SK-N-SH treated with all-trans-retinoic acid at 6 μM for 48 hours (cell line): ENCODE data around the gene VPS9D1.

ENCODE experiments used
- ATAC-seq: fragments of 200-7000 bp; cut with Tn5 transposase; 3 replicates; pipeline ENCODE4 v1.9.1; 2020; ENCODE audit warnings: mild to moderate bottlenecking, moderate library complexity
- ARNTL ChIP-seq: fragments of 450-650 bp; formaldehyde crosslinking; IDR thresholded peaks from 2 replicates; pipeline ENCODE4 v1.5.0; 2020; ENCODE audit warnings: low read depth, mild to moderate bottlenecking, moderate library complexity, borderline replicate concordance
- BACH2 ChIP-seq: fragments of 250-450 bp; sonication (Bioruptor Pico); IDR thresholded peaks from 2 replicates; pipeline ENCODE4 v1.9.0; 2021; ENCODE audit warnings: mild to moderate bottlenecking, borderline replicate concordance
- CREB5 ChIP-seq: fragments of 250-450 bp; sonication (Bioruptor Pico); IDR thresholded peaks from 2 replicates; pipeline ENCODE4 v1.5.1; 2020; ENCODE audit warnings: low read depth, mild to moderate bottlenecking, moderate library complexity
- CSDC2 ChIP-seq: fragments of 250-450 bp; sonication (Bioruptor Pico); IDR thresholded peaks from 2 replicates; pipeline ENCODE4 v1.5.0; 2020; ENCODE audit warnings: mild to moderate bottlenecking, moderate library complexity
- ESRRG ChIP-seq: fragments of 250-450 bp; sonication (Bioruptor Pico); IDR thresholded peaks from 2 replicates; pipeline ENCODE4 v1.6.1; 2021; ENCODE audit warnings: mild to moderate bottlenecking
- GLIS3 ChIP-seq: fragments of 250-450 bp; sonication (Bioruptor Pico); IDR thresholded peaks from 2 replicates; pipeline ENCODE4 v1.5.0; 2020; ENCODE audit warnings: mild to moderate bottlenecking, moderate library complexity
- ISL1 ChIP-seq: fragments of 250-450 bp; sonication (Bioruptor Pico); IDR thresholded peaks from 2 replicates; pipeline ENCODE4 v2.1.2; 2022; ENCODE audit warnings: mild to moderate bottlenecking, moderate library complexity
- OSR1 ChIP-seq: fragments of 250-450 bp; sonication (Bioruptor Pico); IDR thresholded peaks from 2 replicates; pipeline ENCODE4 v1.8.0; 2022; ENCODE audit warnings: moderate library complexity, mild to moderate bottlenecking, inconsistent platforms
- POU6F1 ChIP-seq: fragments of 250-450 bp; sonication (Bioruptor Pico); IDR thresholded peaks from 2 replicates; pipeline ENCODE4 v1.8.0; 2021; ENCODE audit warnings: low read depth, mild to moderate bottlenecking, moderate library complexity, borderline replicate concordance
- PPARA ChIP-seq: fragments of 250-450 bp; sonication (Bioruptor Pico); IDR thresholded peaks from 2 replicates; pipeline ENCODE4 v1.5.0; 2020; ENCODE audit warnings: mild to moderate bottlenecking, borderline replicate concordance
- RARB ChIP-seq: fragments of 250-450 bp; sonication (Bioruptor Pico); IDR thresholded peaks from 2 replicates; pipeline ENCODE4 v1.8.0; 2021; ENCODE audit warnings: mild to moderate bottlenecking, moderate library complexity
- TCF4 ChIP-seq: fragments of 250-450 bp; sonication (Bioruptor Pico); IDR thresholded peaks from 2 replicates; pipeline ENCODE4 v1.8.0; 2021; ENCODE audit warnings: mild to moderate bottlenecking, moderate library complexity, borderline replicate concordance
- TOX ChIP-seq: fragments of 250-450 bp; sonication (Bioruptor Pico); IDR thresholded peaks from 2 replicates; pipeline ENCODE4 v1.8.0; 2021; ENCODE audit warnings: mild to moderate bottlenecking, moderate library complexity, borderline replicate concordance
- ZC3H10 ChIP-seq: fragments of 250-450 bp; sonication (Bioruptor Pico); IDR thresholded peaks from 2 replicates; pipeline ENCODE4 v1.5.1; 2021; ENCODE audit warnings: mild to moderate bottlenecking, moderate library complexity
- ZFP3 ChIP-seq: fragments of 250-450 bp; sonication (Bioruptor Pico); IDR thresholded peaks from 2 replicates; pipeline ENCODE4 v1.5.0; 2020; ENCODE audit warnings: mild to moderate bottlenecking, moderate library complexity
- ZFP30 ChIP-seq: fragments of 450-650 bp; formaldehyde crosslinking; IDR thresholded peaks from 2 replicates; pipeline ENCODE4 v1.5.0; 2022; ENCODE audit warnings: mild to moderate bottlenecking, moderate library complexity
- ZNF565 ChIP-seq: fragments of 450-650 bp; formaldehyde crosslinking; conservative IDR thresholded peaks from 2 replicates; pipeline ENCODE4 v1.5.0; 2020; ENCODE audit warnings: low read depth, mild to moderate bottlenecking, moderate library complexity
- ZNF70 ChIP-seq: fragments of 450-650 bp; formaldehyde crosslinking; IDR thresholded peaks from 2 replicates; pipeline ENCODE4 v1.5.0; 2020; ENCODE audit warnings: mild to moderate bottlenecking, moderate library complexity
- ZNF8 ChIP-seq: fragments of 450-650 bp; formaldehyde crosslinking; IDR thresholded peaks from 2 replicates; pipeline ENCODE4 v1.5.0; 2020; ENCODE audit warnings: mild to moderate bottlenecking, moderate library complexity
- TF ChIP-seq, protein P1 (sequence below): fragments of 250-450 bp; sonication (Bioruptor Pico); IDR thresholded peaks from 2 replicates; pipeline ENCODE4 v1.5.0; 2020; ENCODE audit warnings: mild to moderate bottlenecking, moderate library complexity
- TF ChIP-seq, protein P2 (sequence below): fragments of 250-450 bp; sonication (Bioruptor Pico); IDR thresholded peaks from 2 replicates; pipeline ENCODE4 v1.5.1; 2021; ENCODE audit warnings: mild to moderate bottlenecking, moderate library complexity
- TF ChIP-seq, protein P3 (sequence below): fragments of 250-450 bp; sonication (Bioruptor Pico); IDR thresholded peaks from 2 replicates; pipeline ENCODE4 v1.8.0; 2020; ENCODE audit warnings: mild to moderate bottlenecking, moderate library complexity, borderline replicate concordance

Gene VPS9D1

GRCh38 chr16:89697616-89698331 lies 22.9 kb downstream of the VPS9D1 start:
- no peak for ATAC-seq
- TF ChIP-seq CSDC2 = no peak
- no peak for TF ChIP-seq ZNF8 (CRISPR knock-in tag)
- TF ChIP-seq, protein P1, sequence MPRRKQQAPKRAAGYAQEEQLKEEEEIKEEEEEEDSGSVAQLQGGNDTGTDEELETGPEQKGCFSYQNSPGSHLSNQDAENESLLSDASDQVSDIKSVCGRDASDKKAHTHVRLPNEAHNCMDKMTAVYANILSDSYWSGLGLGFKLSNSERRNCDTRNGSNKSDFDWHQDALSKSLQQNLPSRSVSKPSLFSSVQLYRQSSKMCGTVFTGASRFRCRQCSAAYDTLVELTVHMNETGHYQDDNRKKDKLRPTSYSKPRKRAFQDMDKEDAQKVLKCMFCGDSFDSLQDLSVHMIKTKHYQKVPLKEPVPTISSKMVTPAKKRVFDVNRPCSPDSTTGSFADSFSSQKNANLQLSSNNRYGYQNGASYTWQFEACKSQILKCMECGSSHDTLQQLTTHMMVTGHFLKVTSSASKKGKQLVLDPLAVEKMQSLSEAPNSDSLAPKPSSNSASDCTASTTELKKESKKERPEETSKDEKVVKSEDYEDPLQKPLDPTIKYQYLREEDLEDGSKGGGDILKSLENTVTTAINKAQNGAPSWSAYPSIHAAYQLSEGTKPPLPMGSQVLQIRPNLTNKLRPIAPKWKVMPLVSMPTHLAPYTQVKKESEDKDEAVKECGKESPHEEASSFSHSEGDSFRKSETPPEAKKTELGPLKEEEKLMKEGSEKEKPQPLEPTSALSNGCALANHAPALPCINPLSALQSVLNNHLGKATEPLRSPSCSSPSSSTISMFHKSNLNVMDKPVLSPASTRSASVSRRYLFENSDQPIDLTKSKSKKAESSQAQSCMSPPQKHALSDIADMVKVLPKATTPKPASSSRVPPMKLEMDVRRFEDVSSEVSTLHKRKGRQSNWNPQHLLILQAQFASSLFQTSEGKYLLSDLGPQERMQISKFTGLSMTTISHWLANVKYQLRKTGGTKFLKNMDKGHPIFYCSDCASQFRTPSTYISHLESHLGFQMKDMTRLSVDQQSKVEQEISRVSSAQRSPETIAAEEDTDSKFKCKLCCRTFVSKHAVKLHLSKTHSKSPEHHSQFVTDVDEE (CRISPR knock-in tag) = no peak
- no peak for TF ChIP-seq BACH2
- TF ChIP-seq, protein P2, sequence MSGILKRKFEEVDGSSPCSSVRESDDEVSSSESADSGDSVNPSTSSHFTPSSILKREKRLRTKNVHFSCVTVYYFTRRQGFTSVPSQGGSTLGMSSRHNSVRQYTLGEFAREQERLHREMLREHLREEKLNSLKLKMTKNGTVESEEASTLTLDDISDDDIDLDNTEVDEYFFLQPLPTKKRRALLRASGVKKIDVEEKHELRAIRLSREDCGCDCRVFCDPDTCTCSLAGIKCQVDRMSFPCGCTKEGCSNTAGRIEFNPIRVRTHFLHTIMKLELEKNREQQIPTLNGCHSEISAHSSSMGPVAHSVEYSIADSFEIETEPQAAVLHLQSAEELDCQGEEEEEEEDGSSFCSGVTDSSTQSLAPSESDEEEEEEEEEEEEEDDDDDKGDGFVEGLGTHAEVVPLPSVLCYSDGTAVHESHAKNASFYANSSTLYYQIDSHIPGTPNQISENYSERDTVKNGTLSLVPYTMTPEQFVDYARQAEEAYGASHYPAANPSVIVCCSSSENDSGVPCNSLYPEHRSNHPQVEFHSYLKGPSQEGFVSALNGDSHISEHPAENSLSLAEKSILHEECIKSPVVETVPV (CRISPR knock-in tag) = no peak
- TF ChIP-seq PPARA (CRISPR knock-in tag) = no peak
- no peak for TF ChIP-seq ZFP30 (CRISPR knock-in tag)
- TF ChIP-seq OSR1 = no peak
- no peak for TF ChIP-seq ZNF565 (CRISPR knock-in tag)
- TF ChIP-seq TOX (CRISPR knock-in tag) = no peak
- no peak for TF ChIP-seq RARB (CRISPR knock-in tag)
- TF ChIP-seq ARNTL (CRISPR knock-in tag) = no peak
- TF ChIP-seq ZFP3 = no peak
- TF ChIP-seq CREB5 (CRISPR knock-in tag) = no peak
- TF ChIP-seq ZNF70 (CRISPR knock-in tag) = no peak
- no peak for TF ChIP-seq ZC3H10 (CRISPR knock-in tag)
- TF ChIP-seq, all 23 proteins: peak for 0

- no peak for ATAC-seq
- no peak for TF ChIP-seq GLIS3
- TF ChIP-seq RARB (CRISPR knock-in tag) = no peak
- no peak for TF ChIP-seq POU6F1 (CRISPR knock-in tag)
- TF ChIP-seq ZNF70 (CRISPR knock-in tag) = no peak
- no peak for TF ChIP-seq ZNF8 (CRISPR knock-in tag)
- TF ChIP-seq OSR1 = no peak
- TF ChIP-seq, protein P1 (CRISPR knock-in tag) = no peak
- no peak for TF ChIP-seq ZFP30 (CRISPR knock-in tag)
- TF ChIP-seq, protein P3, sequence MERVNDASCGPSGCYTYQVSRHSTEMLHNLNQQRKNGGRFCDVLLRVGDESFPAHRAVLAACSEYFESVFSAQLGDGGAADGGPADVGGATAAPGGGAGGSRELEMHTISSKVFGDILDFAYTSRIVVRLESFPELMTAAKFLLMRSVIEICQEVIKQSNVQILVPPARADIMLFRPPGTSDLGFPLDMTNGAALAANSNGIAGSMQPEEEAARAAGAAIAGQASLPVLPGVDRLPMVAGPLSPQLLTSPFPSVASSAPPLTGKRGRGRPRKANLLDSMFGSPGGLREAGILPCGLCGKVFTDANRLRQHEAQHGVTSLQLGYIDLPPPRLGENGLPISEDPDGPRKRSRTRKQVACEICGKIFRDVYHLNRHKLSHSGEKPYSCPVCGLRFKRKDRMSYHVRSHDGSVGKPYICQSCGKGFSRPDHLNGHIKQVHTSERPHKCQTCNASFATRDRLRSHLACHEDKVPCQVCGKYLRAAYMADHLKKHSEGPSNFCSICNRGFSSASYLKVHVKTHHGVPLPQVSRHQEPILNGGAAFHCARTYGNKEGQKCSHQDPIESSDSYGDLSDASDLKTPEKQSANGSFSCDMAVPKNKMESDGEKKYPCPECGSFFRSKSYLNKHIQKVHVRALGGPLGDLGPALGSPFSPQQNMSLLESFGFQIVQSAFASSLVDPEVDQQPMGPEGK = no peak
- no peak for TF ChIP-seq ESRRG (CRISPR knock-in tag)
- TF ChIP-seq ARNTL (CRISPR knock-in tag) = no peak
- TF ChIP-seq TOX (CRISPR knock-in tag) = no peak
- no peak for TF ChIP-seq BACH2
- no peak for TF ChIP-seq ISL1 (CRISPR knock-in tag)
- TF ChIP-seq ZNF565 (CRISPR knock-in tag) = no peak
- no peak for TF ChIP-seq ZFP3
- no peak for TF ChIP-seq TCF4 (CRISPR knock-in tag)
- TF ChIP-seq PPARA (CRISPR knock-in tag) = no peak
Measured at GRCh38 chr16:89697161-89697615, 23.5 kb downstream of the VPS9D1 start.
